Gastroesophageal sphincter (tissue), 4 donors: Measurements from ENCODE around the gene VMAC. TPM values are rescaled to one million over a fixed set of nuclear protein-coding genes. Genes with fewer than 3 reads are reported as not detected.

ENCODE experiments used
- ATAC-seq: fragments of 150-250 bp; one replicate; pipeline ENCODE4 v1.9.1; 2016; ENCODE audit warnings: mild to moderate bottlenecking, moderate library complexity
- H3K27ac ChIP-seq, 4 donors: fragments of 200-600 bp; sonication (generic) in 3 of 4; 1 replicate in 3 of 4; 2 replicates in 1 of 4; pipeline ENCODE4 v1.5.1; 2016 to 2019
- H3K27me3 ChIP-seq: fragments of 200-600 bp; sonication (generic); one replicate; pipeline ENCODE4 v1.5.1; 2019
- H3K36me3 ChIP-seq, 2 donors: fragments of 200-600 bp; sonication (generic); one replicate each; pipeline ENCODE4 v1.5.1; 2019; ENCODE audit warnings: control low read depth in 1 of 2
- H3K4me1 ChIP-seq, 3 donors: fragments of 200-600 bp; sonication (generic); 1 replicate in 2 of 3; 2 replicates in 1 of 3; pipeline ENCODE4 v1.5.1; 2016 to 2019; ENCODE audit warnings: control low read depth in 2 of 3
- H3K4me3 ChIP-seq, 2 donors: fragments of 200-600 bp; sonication (generic); one replicate each; pipeline ENCODE4 v1.5.1; 2019; ENCODE audit warnings: mild to moderate bottlenecking in 1 of 2, moderate library complexity in 1 of 2
- H3K9me3 ChIP-seq, 3 donors: fragments of 200-600 bp; sonication (generic); one replicate each; pipeline ENCODE4 v1.5.1; 2017 to 2019; ENCODE audit warnings: control low read depth in 2 of 3
- CTCF ChIP-seq, 4 experiments: fragments of 200-600 bp in 2 of 4; fragments of 450-650 bp in 2 of 4; sonication (generic) in 1 of 4; IDR thresholded peaks; one replicate each; pipeline ENCODE4 v1.5.1; 2017 to 2019; ENCODE audit warnings: antibody characterized with exemption in 4 of 4, mild to moderate bottlenecking in 2 of 4, moderate library complexity in 2 of 4
- EP300 ChIP-seq: sonication (generic); formaldehyde crosslinking; IDR thresholded peaks from one replicate; pipeline ENCODE4 v1.6.1; 2017; ENCODE audit warnings: antibody characterized with exemption, mild to moderate bottlenecking
- POLR2A ChIP-seq, 2 donors: fragments of 450-650 bp; IDR thresholded peaks; one replicate each; pipeline ENCODE4 v1.6.1; 2017; ENCODE audit warnings: antibody characterized with exemption in 2 of 2, mild to moderate bottlenecking in 2 of 2, moderate library complexity in 1 of 2
- POLR2AphosphoS5 ChIP-seq: sonication (generic); formaldehyde crosslinking; IDR thresholded peaks from one replicate; pipeline ENCODE4 v1.6.1; 2017; ENCODE audit warnings: antibody characterized with exemption
- WGBS, 2 donors: methylation state at CpG; one replicate each; pipeline ENCODE4 v1.1.5; 2018; ENCODE audit warnings: low coverage in 1 of 2; 5-methylcytosine and 5-hydroxymethylcytosine counted together
- total RNA-seq, 4 donors: library from RNA; depleted of rRNA; stranded (reverse); fragments of >200 nt; gene quantifications; one replicate each; pipeline ENCODE4 v1.1.0, GENCODE V29; 2016

Gene VMAC
- total RNA-seq, 4 donors from 2014 or later, result 5.0 to 9.3 (median 8.0) TPM

DNA sequence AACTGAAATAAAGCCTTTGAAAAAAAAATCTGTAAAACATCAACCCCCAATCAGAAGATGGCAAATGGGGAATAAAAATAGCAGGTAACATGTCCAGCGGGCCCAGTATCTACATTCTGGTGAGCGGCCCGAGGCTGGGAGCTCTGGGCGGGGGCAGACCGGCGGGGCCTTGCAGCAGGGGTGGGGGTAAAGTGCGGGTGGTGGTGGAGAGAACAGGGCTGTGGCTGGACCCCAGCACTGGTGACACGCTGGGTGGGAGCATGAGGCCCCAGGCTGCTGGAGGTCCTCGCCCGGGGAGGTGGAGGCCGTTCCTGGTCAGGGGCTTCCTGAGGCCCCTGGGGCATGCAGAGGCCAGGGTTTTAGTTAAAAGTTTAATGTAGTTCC is 11.1 kb downstream of the VMAC start:
- WGBS, 2 donors, result 60 to 93% methylated on average over 1 to 3 of the region's 11 CpGs
- TF ChIP-seq CTCF (IDR thresholded peaks at IDR 0.05) (no peak), POLR2AphosphoS5 (no peak), POLR2A (IDR thresholded peaks at IDR 0.05) (no peak), EP300 (no peak)
- Histone ChIP-seq H3K9me3 (no peaks in the 10 kb centered on the region), H3K4me1 (peaks cover 0 to 37% (median 21%) of the 10 kb centered on the region in 3 donors), H3K27ac (peak overlapping the region in 3 of 4 donors; percentile 70 to 81 (median 72)), H3K4me3 (no peak overlapping the region), H3K27me3 (no peaks in the 10 kb centered on the region), H3K36me3 (peaks cover 0 to 73% of the 10 kb centered on the region in 2 donors)
- no peak for ATAC-seq

DNA sequence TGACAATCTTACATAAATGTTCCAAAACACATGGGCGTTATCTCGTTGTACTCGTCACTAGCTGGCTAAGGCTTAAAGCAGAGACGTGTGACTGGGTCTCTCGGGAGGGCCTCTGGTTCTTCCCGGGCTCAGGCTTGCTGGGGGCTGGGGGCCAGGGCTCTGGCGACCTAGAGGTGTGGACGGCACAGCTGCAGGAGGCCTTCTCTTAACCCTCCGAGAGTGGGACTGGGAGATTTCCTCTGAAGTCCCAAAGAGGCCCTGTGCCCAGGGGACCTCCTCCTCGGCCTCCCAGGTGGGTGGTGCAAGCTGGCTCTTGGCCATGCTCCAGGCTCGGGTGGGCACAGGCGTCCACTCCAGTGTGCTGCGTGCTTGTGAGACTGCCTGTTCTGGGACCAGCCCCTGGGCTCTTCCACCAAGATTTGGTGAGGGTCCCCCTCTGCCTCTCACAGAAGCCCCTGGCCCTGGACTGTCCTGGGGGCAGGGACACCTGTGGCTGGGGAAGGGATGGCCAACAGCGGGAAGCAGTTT is 11.6 kb downstream of the VMAC start:
- H3K27me3 ChIP-seq, result no peaks in the 10 kb centered on the region
- H3K4me1 ChIP-seq, result peaks cover 0 to 34% (median 21%) of the 10 kb centered on the region in 3 donors
- H3K36me3 ChIP-seq, result peaks cover 0 to 73% of the 10 kb centered on the region in 2 donors
- H3K4me3 ChIP-seq, result no peak overlapping the region
- peak overlapping the region in 3 of 4 donors; percentile 36 to 72 (median 70) for H3K27ac ChIP-seq
- TF ChIP-seq POLR2A (IDR thresholded peaks at IDR 0.05), result no peak
- no peak for TF ChIP-seq CTCF (IDR thresholded peaks at IDR 0.05)
- H3K9me3 ChIP-seq, result no peaks in the 10 kb centered on the region
- no CpG with 5 or more reads among the region's 14 CpGs for WGBS, 2 donors
- peak; percentile 57 for ATAC-seq

DNA sequence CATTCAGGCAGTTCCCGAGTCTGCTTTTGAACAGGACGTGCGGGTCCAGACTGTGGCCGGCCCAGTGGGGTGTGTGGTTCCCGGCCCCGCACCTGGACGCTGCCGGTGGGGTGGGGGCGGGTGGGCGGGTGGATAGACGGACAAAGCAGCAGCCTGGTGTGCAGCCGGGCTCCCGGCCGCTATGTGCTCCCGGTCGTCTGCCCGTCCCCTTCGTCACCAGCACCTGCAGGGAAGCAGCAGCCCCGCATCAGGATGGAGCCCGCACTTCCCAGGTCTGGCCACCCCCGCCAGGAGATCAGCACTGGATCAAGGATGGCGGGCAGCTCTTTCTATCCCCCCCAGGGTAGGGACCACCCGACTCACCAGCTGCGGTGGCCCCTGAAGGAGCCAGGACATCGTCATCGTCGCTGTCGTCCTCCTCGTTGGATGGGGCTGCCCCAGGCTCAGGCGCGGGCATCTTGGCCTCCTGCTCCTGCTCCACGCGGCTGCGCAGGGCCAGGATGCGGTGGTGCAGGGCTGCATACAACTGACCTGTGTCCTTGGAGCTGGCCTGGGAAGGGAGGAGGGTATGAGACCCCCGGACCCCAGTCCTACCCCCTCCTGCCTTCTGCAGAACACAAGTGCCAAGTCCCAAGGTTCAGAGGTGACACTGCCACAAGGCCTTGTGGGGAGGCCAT is 12.9 kb downstream of the VMAC start:
- H3K4me3 ChIP-seq, result no peak overlapping the region
- WGBS, 2 donors, result no CpG with 5 or more reads among the region's 36 CpGs
- no peak for TF ChIP-seq POLR2A (IDR thresholded peaks at IDR 0.05)
- TF ChIP-seq CTCF (IDR thresholded peaks at IDR 0.05), result no peak
- no peak for TF ChIP-seq POLR2AphosphoS5
- no peak for TF ChIP-seq EP300
- peaks cover 0 to 34% (median 21%) of the 10 kb centered on the region in 3 donors for H3K4me1 ChIP-seq
- no peaks in the 10 kb centered on the region for H3K27me3 ChIP-seq
- no peak overlapping the region for H3K27ac ChIP-seq
- no peaks in the 10 kb centered on the region for H3K9me3 ChIP-seq
- no peak for ATAC-seq
- peaks cover 0 to 84% of the 10 kb centered on the region in 2 donors for H3K36me3 ChIP-seq

GRCh38 chr19:5918463-5919079 is 13.9 kb downstream of the VMAC start:
- peaks cover 0 to 90% of the 10 kb centered on the region in 2 donors for H3K36me3 ChIP-seq
- no peaks in the 10 kb centered on the region for H3K27me3 ChIP-seq
- no peaks in the 10 kb centered on the region for H3K9me3 ChIP-seq
- no peak for ATAC-seq
- TF ChIP-seq POLR2A (IDR thresholded peaks at IDR 0.05) (no peak), CTCF (IDR thresholded peaks at IDR 0.05) (no peak), POLR2AphosphoS5 (no peak), EP300 (no peak)
- no CpG with 5 or more reads among the region's 20 CpGs for WGBS, 2 donors
- H3K4me3 ChIP-seq, result no peak overlapping the region
- no peak overlapping the region for H3K27ac ChIP-seq
- H3K4me1 ChIP-seq, result peaks cover 0 to 31% (median 21%) of the 10 kb centered on the region in 3 donors
